Measurements from ENCODE around the gene ZNF800.

Gene ZNF800

GRCh38 chr7:127347567-127348246 is 44.8 kb downstream of the ZNF800 start:
- DNase-seq (ENCODE audit: low read depth) = peak; percentile 50

DNA sequence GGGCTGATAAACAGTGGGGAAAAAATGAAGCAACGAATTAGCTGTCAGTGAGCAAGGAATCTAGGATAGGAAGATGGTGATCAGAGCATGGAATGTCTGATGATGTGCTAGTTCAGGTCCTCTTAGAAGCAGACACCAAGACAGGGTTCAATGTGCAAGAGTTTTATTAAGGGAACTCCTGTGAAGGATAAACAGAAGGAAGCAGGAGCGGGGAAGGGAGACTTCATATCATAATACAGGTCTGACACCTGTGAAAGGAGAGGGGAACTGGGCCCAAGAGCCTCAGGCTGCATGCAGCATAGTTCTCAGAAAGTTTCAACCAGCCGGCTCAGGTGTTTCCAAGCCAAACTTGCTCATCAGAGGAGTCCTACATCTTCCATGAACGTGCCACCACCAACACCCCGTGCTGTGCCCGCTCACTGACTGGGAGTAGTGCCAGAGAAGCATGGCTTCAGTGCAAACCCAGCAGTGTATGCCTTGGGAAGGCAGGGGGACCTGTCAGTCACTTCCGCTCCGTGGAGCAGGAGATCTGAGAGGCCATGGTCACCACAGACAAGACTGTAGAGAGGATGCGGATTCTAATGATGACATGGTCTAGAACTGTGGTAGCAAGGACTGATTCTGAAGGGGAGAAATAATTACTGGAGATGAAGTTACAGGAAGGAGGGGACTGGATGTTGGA is 45.8 kb downstream of the ZNF800 start:
- no peak for DNase-seq (ENCODE audit: low read depth)

- no peak for DNase-seq (ENCODE audit: low read depth)
Measured at GRCh38 chr7:127342596-127342995, 49.9 kb downstream of the ZNF800 start.

- DNase-seq (ENCODE audit: low read depth) = no peak
Measured at GRCh38 chr7:127338122-127338521, 54.4 kb downstream of the ZNF800 start.

GRCh38 chr7:127337581-127337980 is 54.9 kb downstream of the ZNF800 start:
- no peak for DNase-seq (ENCODE audit: low read depth)

- DNase-seq (ENCODE audit: low read depth) = no peak
Measured at GRCh38 chr7:127336458-127336857, 56.0 kb downstream of the ZNF800 start.

DNA sequence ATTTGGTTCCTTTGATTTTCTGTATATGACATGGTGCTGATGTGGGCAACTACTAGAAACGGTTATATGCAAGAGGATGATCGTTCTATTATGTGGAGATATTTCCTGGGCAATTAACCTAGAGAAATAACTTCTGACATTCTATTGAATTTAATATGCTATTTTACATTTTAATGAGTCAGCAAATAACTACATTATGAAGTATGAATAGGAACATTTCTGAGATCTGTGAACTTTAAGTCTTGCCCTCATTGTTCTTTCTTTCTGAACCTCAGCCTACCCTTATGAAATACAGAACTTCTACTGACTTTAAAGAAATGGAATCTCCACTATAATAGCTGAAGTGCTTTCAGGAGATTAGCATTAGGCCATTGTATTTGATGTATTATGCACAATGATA is 59.6 kb downstream of the ZNF800 start:
- DNase-seq (ENCODE audit: low read depth) = no peak

DNA sequence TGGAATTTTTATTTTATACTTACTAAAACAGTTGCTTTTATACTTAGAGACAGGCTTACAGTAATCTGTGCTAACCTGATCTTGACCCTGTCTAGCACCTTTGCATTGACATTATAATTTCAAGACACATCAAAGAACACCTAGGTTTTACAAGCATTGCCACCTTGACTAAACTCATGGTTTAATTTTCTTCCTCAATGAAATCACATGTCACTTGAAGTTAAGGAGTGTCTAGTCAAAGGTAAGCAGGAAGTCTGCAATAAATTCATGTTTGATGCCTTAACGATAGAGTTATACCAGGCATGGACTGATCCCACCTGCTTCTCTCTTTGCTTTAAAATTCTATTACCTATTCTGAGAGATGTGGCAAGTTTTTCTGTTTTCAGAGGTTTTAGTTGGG is 62.4 kb downstream of the ZNF800 start:
- no peak for DNase-seq (ENCODE audit: low read depth)

- no peak for DNase-seq (ENCODE audit: low read depth)
Measured at GRCh38 chr7:127322832-127323493, 69.5 kb downstream of the ZNF800 start.

DNA sequence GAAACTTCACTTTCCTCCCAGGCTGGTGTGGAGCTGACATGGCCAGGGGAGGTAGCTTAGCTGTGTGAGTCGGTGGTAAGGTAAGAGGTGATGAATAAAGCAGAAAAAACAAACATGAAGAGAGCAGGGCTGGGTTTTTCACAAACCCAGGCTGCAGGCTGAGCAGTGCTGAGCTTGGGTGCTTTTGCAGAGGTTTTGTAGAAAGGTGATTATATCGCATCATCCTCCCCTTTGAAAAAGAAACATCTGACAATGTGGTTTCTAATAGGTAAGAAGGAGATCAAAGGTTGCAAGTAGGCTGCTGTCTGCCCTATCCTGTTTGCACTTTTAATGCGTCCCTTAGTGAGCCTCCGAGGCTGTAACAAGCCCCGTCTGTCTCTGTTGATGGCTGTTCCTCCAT is 70.2 kb downstream of the ZNF800 start:
- DNase-seq (ENCODE audit: low read depth) = no peak

- DNase-seq (ENCODE audit: low read depth) = no peak
Measured at GRCh38 chr7:127320974-127321373, 71.5 kb downstream of the ZNF800 start.

All from T follicular helper cell (primary cell).